HG03045 (cell line): ENCODE data around the gene GRM8.

ENCODE experiments used
- ATAC-seq: cut with Tn5 transposase; IDR thresholded peaks from one replicate; pipeline ENCODE4 v1.9.1; 2021; ENCODE audit warnings: mild to moderate bottlenecking, moderate library complexity; ENCODE audit not compliant: unreplicated experiment

Gene GRM8

GRCh38 chr7:127035203-127035849 is 217.4 kb downstream of the GRM8 start:
- ATAC-seq = no peak

- ATAC-seq = no peak
These were observed 218.4 kb downstream of the GRM8 start for GRCh38 chr7:127034186-127034806.

DNA sequence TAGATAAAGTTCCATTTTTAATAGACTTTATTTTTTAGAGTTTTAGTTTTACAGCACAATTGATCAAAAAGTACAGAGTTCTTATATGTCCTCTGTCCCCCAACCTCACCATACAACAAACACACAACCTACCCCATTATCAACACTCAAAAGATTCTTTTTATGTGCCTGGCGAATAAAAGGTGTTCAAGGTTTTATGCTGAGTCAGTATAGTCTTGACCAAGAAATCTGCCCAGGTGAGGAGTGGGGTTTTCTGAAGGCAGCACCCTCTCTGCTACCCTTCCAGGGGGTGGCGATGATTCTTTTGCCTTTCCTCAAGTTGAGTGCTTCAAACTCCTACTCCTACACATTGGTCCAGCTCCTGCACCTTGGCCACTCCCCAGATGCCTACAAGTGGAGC is 222.9 kb downstream of the GRM8 start:
- no peak for ATAC-seq

- no peak for ATAC-seq
These were observed 230.9 kb downstream of the GRM8 start for GRCh38 chr7:127021857-127022256.

- ATAC-seq = no peak
These were observed 231.6 kb downstream of the GRM8 start for GRCh38 chr7:127021019-127021738.

DNA sequence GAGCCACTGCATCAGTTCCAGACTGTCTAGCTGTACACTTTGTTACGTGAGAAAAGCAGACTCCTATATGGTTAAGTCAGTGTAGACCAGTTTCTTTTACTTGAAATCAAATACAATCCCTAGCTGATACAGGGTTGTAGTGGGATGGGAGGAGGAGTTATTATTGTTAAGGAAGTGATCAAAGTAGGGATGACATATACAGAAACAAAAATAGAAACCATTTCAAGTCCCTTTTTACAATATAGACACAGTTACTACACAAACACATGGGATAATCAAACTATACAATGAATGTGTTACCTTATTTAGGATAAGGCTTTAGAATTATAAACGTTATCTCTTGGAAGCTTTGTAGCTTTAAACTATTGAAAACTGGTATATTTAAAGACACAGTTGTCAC is 233.9 kb downstream of the GRM8 start:
- no peak for ATAC-seq

- ATAC-seq = no peak
These were observed 235.5 kb downstream of the GRM8 start for GRCh38 chr7:127017196-127017595.

DNA sequence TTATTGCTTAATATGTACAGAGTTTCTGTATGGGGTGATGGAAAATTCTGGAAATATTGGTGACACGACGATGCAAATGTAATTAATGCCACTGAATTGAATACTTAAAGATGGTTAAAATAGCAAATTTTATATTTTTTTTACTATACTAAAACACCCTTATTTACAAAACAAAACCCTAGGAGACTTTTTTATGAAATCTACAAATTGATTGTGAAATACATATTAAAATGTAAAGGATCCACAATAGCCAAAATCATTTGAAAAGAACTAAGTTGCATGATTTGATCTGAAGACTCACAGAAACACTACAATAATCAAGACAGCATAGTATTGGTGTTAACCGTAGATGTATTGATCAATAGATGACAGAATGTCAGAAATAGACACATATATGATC is 252.0 kb downstream of the GRM8 start:
- ATAC-seq = no peak

- ATAC-seq = no peak
These were observed 256.1 kb downstream of the GRM8 start for GRCh38 chr7:126996659-126997058.

GRCh38 chr7:126993626-126994213 is 259.0 kb downstream of the GRM8 start:
- ATAC-seq = no peak

- no peak for ATAC-seq
These were observed 264.7 kb downstream of the GRM8 start for GRCh38 chr7:126988022-126988421.

GRCh38 chr7:126979722-126980121 is 273.0 kb downstream of the GRM8 start:
- no peak for ATAC-seq

DNA sequence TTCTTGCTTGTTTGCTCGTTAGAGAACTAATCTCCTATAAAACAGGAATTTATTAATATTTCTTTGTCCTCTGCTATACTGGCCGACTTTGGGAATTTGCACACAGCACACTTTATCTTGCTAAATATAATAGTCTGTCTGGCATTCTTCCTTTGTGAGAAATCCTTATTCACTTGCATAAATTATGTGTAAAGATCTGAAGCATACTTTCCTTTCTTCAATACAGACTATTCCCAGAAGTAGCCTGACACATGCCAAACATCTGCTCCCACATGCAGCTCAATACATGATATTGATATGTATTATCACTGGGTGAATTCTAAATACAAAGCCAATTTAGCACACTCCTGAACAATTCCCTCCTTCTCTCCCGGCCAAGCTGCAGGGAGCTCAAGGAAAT is 273.9 kb downstream of the GRM8 start:
- ATAC-seq = no peak

GRCh38 chr7:126973066-126973465 is 279.7 kb downstream of the GRM8 start:
- no peak for ATAC-seq

- ATAC-seq = no peak
These were observed 280.2 kb downstream of the GRM8 start for GRCh38 chr7:126972571-126972970.

DNA sequence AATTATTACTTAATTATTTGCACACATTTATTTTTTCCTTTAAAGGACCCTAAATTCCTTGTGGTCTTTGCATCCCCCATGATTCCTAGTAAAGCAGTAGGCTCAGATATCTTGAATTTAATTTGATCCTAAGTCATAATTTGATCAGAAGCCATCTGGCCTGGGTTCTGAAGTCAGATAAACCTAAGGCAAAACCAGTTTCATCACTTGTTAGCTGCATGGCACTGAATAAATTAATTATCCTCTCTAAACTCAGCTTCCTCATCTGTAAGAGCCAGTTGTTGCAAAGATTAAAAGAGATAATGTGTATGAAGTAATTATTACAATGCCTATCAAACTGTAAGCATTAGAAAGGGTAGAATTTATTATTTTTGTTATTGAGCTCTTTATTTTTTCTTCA is 293.1 kb downstream of the GRM8 start:
- no peak for ATAC-seq

- no peak for ATAC-seq
These were observed 294.4 kb downstream of the GRM8 start for GRCh38 chr7:126958367-126958766.

DNA sequence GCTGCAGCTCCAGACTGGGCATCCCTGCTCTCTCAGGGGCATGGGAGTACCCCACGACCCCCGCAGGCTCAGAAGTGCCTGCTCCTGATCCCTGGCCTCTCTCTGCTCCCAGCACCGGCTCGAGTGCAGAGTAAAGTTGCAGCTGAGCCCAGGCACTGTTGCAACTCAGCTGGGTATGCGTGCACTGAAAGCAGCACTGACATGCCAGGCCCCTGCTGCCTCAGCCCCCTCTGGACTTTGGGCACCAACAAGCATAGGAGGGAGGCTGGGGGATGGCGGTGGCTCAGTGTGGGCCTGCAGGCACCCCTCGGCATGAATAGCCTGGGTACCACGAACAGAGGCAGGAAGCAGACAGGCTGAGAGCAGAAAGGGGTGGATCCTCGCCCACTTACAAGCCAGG is 295.3 kb downstream of the GRM8 start:
- no peak for ATAC-seq

GRCh38 chr7:126953461-126953860 is 299.3 kb downstream of the GRM8 start:
- ATAC-seq = no peak

- ATAC-seq = no peak
These were observed 304.1 kb downstream of the GRM8 start for GRCh38 chr7:126948664-126949063.

GRCh38 chr7:126940723-126941307 is 311.9 kb downstream of the GRM8 start:
- no peak for ATAC-seq

GRCh38 chr7:126937171-126937570 is 315.6 kb downstream of the GRM8 start:
- ATAC-seq = no peak
